HG03280 (cell line): ENCODE data around the gene ZFAND6.

Source experiments
- ATAC-seq: cut with Tn5 transposase; IDR thresholded peaks from one replicate; pipeline ENCODE4 v1.9.1; 2021; ENCODE audit warnings: mild to moderate bottlenecking, moderate library complexity; ENCODE audit not compliant: unreplicated experiment

ZFAND6 gene

DNA sequence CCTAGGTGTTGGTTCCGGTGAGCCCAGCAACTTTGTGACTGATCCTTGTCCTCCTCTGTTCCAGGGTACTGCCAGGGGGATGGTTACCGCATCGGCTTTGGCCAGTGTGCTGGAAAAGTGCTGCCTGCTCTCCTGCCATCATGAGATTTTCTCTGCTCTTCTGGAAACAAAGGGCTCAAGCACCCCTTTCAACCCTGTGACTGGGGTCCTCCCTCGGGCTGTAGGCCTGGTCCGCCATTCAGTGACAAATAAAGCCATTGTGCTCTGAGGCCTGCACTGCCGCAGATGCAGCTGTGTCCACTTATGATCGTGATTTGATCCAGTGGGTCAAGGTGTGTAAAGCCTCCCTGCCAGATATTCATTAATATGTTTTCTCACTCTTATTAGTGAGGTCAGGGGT lies 126.6 kb downstream of the ZFAND6 start:
- ATAC-seq: no peak

DNA sequence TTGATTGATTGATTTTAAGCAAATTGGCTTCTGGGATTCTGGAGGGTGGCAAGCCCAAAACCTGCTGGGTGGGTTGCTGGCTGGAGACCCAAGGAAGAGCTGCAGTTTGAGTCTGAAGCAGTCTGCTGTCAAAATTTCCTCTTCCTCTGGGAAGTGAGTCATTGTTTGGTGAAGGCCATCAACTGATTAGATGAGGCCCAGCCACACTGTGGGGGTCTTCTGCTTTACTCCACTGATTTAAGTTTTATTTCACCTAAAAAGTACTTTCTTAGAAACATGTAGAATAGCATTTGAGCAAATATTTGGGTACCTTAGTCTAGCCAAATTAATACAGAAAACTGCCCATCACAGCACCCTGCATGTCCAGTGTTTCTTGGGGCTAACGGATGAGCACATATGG lies 127.1 kb downstream of the ZFAND6 start:
- ATAC-seq: no peak
